ENCODE results near the gene PTCSC3.

- TF ChIP-seq CTCF (conservative IDR thresholded peaks at IDR 0.05; ENCODE audit: low read depth, low read length) (no peak), EZH2 (IDR thresholded peaks at IDR 0.05; ENCODE audit: borderline replicate concordance, low read depth, low read length, poor library complexity, severe bottlenecking) (no peak)
Observed at GRCh38 chr14:36222952-36223468, 46.5 kb upstream of the PTCSC3 start.

All from A673 (cell line).